Measurements from ENCODE around the gene NINJ2.

GRCh38 chr12:644303-644639, 19.0 kb downstream of the NINJ2 start:
- TF ChIP-seq, protein P1, sequence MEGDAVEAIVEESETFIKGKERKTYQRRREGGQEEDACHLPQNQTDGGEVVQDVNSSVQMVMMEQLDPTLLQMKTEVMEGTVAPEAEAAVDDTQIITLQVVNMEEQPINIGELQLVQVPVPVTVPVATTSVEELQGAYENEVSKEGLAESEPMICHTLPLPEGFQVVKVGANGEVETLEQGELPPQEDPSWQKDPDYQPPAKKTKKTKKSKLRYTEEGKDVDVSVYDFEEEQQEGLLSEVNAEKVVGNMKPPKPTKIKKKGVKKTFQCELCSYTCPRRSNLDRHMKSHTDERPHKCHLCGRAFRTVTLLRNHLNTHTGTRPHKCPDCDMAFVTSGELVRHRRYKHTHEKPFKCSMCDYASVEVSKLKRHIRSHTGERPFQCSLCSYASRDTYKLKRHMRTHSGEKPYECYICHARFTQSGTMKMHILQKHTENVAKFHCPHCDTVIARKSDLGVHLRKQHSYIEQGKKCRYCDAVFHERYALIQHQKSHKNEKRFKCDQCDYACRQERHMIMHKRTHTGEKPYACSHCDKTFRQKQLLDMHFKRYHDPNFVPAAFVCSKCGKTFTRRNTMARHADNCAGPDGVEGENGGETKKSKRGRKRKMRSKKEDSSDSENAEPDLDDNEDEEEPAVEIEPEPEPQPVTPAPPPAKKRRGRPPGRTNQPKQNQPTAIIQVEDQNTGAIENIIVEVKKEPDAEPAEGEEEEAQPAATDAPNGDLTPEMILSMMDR (conservative IDR thresholded peaks at IDR 0.05): no peak
- no peak for TF ChIP-seq ZFX (IDR thresholded peaks at IDR 0.05)
